ENCODE measurements around the gene MST1. TPM values are rescaled to one million over a fixed set of nuclear protein-coding genes. Genes with fewer than 3 reads are reported as not detected.

MST1 gene
- total RNA-seq, 1 donor from 2014 or later = 10.8 TPM

GRCh38 chr3:49719214-49719884 lies 30.1 kb upstream of the MST1 start, which contains the start of gene AMIGO3:
Gene AMIGO3, minus strand, starts transcription at chr3:49719684. Its CDS starts 219 bp downstream, at chr3:49719465.
- H3K4me1 ChIP-seq = peaks cover 39% of the 10 kb centered on the region
- intact Hi-C loops (cut with DNase I) = no loop called here
- TF ChIP-seq POLR2A (IDR thresholded peaks at IDR 0.05) = peak; percentile 57 to 69
- TF ChIP-seq, protein P1, sequence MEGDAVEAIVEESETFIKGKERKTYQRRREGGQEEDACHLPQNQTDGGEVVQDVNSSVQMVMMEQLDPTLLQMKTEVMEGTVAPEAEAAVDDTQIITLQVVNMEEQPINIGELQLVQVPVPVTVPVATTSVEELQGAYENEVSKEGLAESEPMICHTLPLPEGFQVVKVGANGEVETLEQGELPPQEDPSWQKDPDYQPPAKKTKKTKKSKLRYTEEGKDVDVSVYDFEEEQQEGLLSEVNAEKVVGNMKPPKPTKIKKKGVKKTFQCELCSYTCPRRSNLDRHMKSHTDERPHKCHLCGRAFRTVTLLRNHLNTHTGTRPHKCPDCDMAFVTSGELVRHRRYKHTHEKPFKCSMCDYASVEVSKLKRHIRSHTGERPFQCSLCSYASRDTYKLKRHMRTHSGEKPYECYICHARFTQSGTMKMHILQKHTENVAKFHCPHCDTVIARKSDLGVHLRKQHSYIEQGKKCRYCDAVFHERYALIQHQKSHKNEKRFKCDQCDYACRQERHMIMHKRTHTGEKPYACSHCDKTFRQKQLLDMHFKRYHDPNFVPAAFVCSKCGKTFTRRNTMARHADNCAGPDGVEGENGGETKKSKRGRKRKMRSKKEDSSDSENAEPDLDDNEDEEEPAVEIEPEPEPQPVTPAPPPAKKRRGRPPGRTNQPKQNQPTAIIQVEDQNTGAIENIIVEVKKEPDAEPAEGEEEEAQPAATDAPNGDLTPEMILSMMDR (IDR thresholded peaks at IDR 0.05) = peak in 2 of 3 experiments; percentile 23 to 54
- TF ChIP-seq POLR2AphosphoS5 (IDR thresholded peaks at IDR 0.05; ENCODE audit: insufficient read depth in 1 of 2, low read depth in 1 of 2) = peak; percentile 81 to 94

DNA sequence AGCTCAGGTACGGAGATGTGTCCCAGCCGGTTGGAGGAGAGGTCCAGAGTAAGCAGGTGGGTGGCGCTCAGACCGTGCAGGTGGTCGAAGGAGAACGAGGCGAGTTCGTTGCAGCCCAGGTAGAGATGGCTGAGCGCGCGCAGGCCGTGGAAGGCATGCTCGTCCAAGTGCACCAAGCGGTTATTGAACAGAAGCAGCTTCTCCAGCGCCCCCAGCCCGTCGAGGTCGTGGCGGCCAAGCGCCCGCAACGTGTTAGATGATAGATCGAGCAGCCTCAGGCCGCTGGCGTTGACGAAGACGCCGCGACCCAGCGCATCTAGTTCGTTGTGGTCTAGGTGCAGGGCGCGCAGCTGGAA lies 29.6 kb upstream of the MST1 start:
- TF ChIP-seq POLR2AphosphoS5 (IDR thresholded peaks at IDR 0.05; ENCODE audit: insufficient read depth in 1 of 2, low read depth in 1 of 2) = no peak
- TF ChIP-seq POLR2A (IDR thresholded peaks at IDR 0.05) = no peak
- TF ChIP-seq, protein P1 (IDR thresholded peaks at IDR 0.05) = no peak
- Histone ChIP-seq H3K36me3 (peaks cover 0 to 20% of the 10 kb centered on the region in 2 donors), H3K27ac (no peak overlapping the region), H3K4me1 (peaks cover 36% of the 10 kb centered on the region), H3K27me3 (no peaks in the 10 kb centered on the region), H3K4me3 (peak overlapping the region; percentile 53 to 58), H3K9me3 (no peaks in the 10 kb centered on the region)
- intact Hi-C loops (cut with DNase I) = no loop called here
- peak in 1 of 2 donors; percentile 85 for DNase-seq (ENCODE audit: extremely low spot score in 2 of 2)

More at GRCh38 chr3:49719214-49719884, 30.1 kb upstream of the MST1 start, which contains the start of gene AMIGO3:
- no peaks in the 10 kb centered on the region for H3K27me3 ChIP-seq
- peak within 1 kb of the TSS; percentile 53 to 58 for H3K4me3 ChIP-seq
- H3K36me3 ChIP-seq = peaks cover 0 to 20% of the 10 kb centered on the region in 2 donors
- peak in 1 of 2 donors; percentile 96 for DNase-seq (ENCODE audit: extremely low spot score in 2 of 2)
- peak within 1 kb of the TSS; percentile 1 for H3K27ac ChIP-seq
- no peaks in the 10 kb centered on the region for H3K9me3 ChIP-seq

DNA sequence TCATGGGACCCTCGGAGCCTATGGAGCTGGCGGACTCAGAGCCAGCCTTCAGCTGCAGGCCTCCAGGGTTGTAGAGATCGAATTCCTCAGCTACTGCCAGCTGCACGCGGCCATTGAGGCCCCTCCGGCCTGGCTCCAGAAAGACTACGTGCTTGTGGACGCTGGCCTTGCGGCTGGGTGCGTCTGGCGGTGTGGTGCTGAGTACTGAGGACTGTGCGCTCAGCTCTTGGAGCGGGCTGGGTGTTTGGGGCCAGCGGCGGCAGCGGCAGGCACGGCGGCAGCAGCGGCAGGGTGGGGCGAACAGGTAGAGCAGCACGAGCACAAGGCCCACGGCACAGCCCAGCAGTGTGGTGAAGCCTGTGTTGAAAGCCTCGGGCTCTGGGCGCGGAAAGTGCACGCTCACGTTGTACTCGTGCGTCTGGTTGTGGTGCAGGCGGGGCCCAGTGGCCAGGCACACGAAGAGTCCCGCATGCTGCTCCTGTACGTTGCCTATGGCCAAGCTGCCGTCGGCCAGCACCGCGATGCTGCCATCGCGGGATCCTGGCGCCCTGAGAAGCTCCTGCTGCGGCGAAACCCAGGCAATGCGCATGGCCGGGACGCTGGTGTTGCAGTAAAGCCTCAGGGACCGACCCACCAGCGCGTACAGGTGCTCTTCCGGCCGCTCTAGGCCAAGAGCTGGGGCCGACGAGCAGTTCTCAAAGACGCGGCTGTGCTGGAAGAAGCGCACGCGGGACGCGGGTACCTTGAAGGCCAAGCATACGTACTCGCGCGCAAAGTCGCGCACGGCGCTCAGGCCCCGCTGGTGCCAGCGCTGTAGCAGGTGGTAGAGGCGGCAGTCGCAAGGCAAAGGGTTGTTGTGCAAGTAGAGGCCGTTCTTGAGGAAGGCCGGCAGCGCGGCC lies 28.9 kb upstream of the MST1 start:
- intact Hi-C loops (cut with DNase I) = no loop called here
- Histone ChIP-seq H3K27ac (no peak overlapping the region), H3K27me3 (no peaks in the 10 kb centered on the region), H3K36me3 (peaks cover 0 to 20% of the 10 kb centered on the region in 2 donors), H3K4me3 (peak overlapping the region; percentile 53 to 58), H3K4me1 (peaks cover 33% of the 10 kb centered on the region), H3K9me3 (no peaks in the 10 kb centered on the region)
- TF ChIP-seq, protein P1 (IDR thresholded peaks at IDR 0.05) = no peak
- TF ChIP-seq POLR2A (IDR thresholded peaks at IDR 0.05) = no peak
- no peak for TF ChIP-seq POLR2AphosphoS5 (IDR thresholded peaks at IDR 0.05; ENCODE audit: insufficient read depth in 1 of 2, low read depth in 1 of 2)
- DNase-seq (ENCODE audit: extremely low spot score in 2 of 2) = no peak

- Histone ChIP-seq H3K4me3 (no peak overlapping the region), H3K4me1 (peaks cover 25% of the 10 kb centered on the region), H3K36me3 (peaks cover 0 to 19% of the 10 kb centered on the region in 2 donors), H3K9me3 (no peaks in the 10 kb centered on the region), H3K27ac (no peak overlapping the region), H3K27me3 (no peaks in the 10 kb centered on the region)
- intact Hi-C loops (cut with DNase I) = no loop called here
- no peak for TF ChIP-seq POLR2AphosphoS5 (IDR thresholded peaks at IDR 0.05; ENCODE audit: insufficient read depth in 1 of 2, low read depth in 1 of 2)
- TF ChIP-seq, protein P1 (IDR thresholded peaks at IDR 0.05) = no peak
- TF ChIP-seq POLR2A (IDR thresholded peaks at IDR 0.05) = no peak
- DNase-seq (ENCODE audit: extremely low spot score in 2 of 2) = peak in 1 of 2 donors; percentile 84
Measured at GRCh38 chr3:49717211-49717958, 28.1 kb upstream of the MST1 start.
